Neural cell (in vitro differentiated cells): ENCODE data around the gene CDCP1. TPM values are rescaled to one million over a fixed set of nuclear protein-coding genes. Genes with fewer than 3 reads are reported as not detected.

ENCODE experiments used
- H2AFZ ChIP-seq: fragments of 200-600, 300-800 bp; sonication (generic), shearing (Covaris generic); 2 replicates; pipeline ENCODE4 v1.6.0; 2014; ENCODE audit warnings: low read depth, mild to moderate bottlenecking, antibody characterized with exemption, low read length, moderate library complexity
- H3F3A ChIP-seq: fragments of 200-600 bp; shearing (Covaris generic); 2 replicates; pipeline ENCODE4 v1.6.1; 2016; ENCODE audit warnings: mild to moderate bottlenecking, moderate library complexity, mixed read lengths, antibody characterized with exemption, low read length; ENCODE audit not compliant: insufficient read depth, poor library complexity, severe bottlenecking
- H3K27ac ChIP-seq: fragments of 200-600, 300-800 bp; sonication (generic), shearing (Covaris generic); 2 replicates; pipeline ENCODE4 v1.5.1; 2014; ENCODE audit warnings: mild to moderate bottlenecking, low read length, moderate library complexity
- H3K27me3 ChIP-seq: fragments of 300-800, 200-600 bp; sonication (generic), shearing (Covaris generic); 2 replicates; pipeline ENCODE4 v1.6.0; 2014; ENCODE audit warnings: mild to moderate bottlenecking, low read depth, low read length, moderate library complexity; ENCODE audit not compliant: insufficient read depth
- H3K36me3 ChIP-seq: fragments of 300-800, 200-600 bp; sonication (generic), shearing (Covaris generic); 2 replicates; pipeline ENCODE4 v1.5.1; 2014; ENCODE audit warnings: mild to moderate bottlenecking, antibody characterized with exemption, low read length, moderate library complexity; ENCODE audit not compliant: insufficient read depth
- H3K4me2 ChIP-seq: fragments of 300-800, 200-600 bp; sonication (generic), shearing (Covaris generic); 2 replicates; pipeline ENCODE4 v1.6.0; 2014; ENCODE audit warnings: mild to moderate bottlenecking, low read length
- H3K4me3 ChIP-seq: fragments of 300-800, 200-600 bp; sonication (generic), shearing (Covaris generic); 2 replicates; pipeline ENCODE4 v1.5.1; 2014; ENCODE audit warnings: mild to moderate bottlenecking, low read length, moderate library complexity
- H3K79me2 ChIP-seq: fragments of 200-600 bp; shearing (Covaris generic); replicated peaks from 2 replicates; pipeline ENCODE4 v1.6.0; 2014; ENCODE audit warnings: mild to moderate bottlenecking, low read length, moderate library complexity; ENCODE audit not compliant: insufficient read depth
- H3K9ac ChIP-seq: fragments of 300-800, 200-600 bp; sonication (generic), shearing (Covaris generic); 2 replicates; pipeline ENCODE4 v1.6.1; 2016; ENCODE audit warnings: mild to moderate bottlenecking, low read length, mixed read lengths
- H3K9me2 ChIP-seq: fragments of 200-600 bp; shearing (Covaris generic); 2 replicates; pipeline ENCODE4 v1.6.1; 2016; ENCODE audit warnings: mild to moderate bottlenecking, low read length, mixed read lengths; ENCODE audit not compliant: insufficient read depth
- H3K9me3 ChIP-seq: fragments of 200-600, 300-800 bp; sonication (generic), shearing (Covaris generic); 2 replicates; pipeline ENCODE4 v1.6.1; 2016; ENCODE audit warnings: mild to moderate bottlenecking, mixed run types, low read length, moderate library complexity, mixed read lengths
- H4K20me1 ChIP-seq: fragments of 200-600 bp; shearing (Covaris generic); 2 replicates; pipeline ENCODE4 v1.6.1; 2016; ENCODE audit warnings: mild to moderate bottlenecking, mixed run types; ENCODE audit not compliant: insufficient read depth
- EP300 ChIP-seq: fragments of 450-650 bp; conservative IDR thresholded peaks from 2 replicates; pipeline ENCODE4 v1.6.1; 2014; ENCODE audit warnings: antibody characterized with exemption, mild to moderate bottlenecking, moderate library complexity; ENCODE audit not compliant: poor library complexity, severe bottlenecking
- EZH2 ChIP-seq: fragments of 200-600, 300-800 bp; shearing (Covaris generic), sonication (generic); IDR thresholded peaks from 2 replicates; pipeline ENCODE4 v1.6.1; 2014; ENCODE audit warnings: antibody characterized with exemption, low read length, borderline replicate concordance, mild to moderate bottlenecking; ENCODE audit not compliant: insufficient read depth, poor library complexity, severe bottlenecking
- MXI1 ChIP-seq: fragments of 450-650 bp; conservative IDR thresholded peaks from 2 replicates; pipeline ENCODE4 v1.6.1; 2014; ENCODE audit warnings: antibody characterized with exemption, mild to moderate bottlenecking; ENCODE audit not compliant: poor library complexity, severe bottlenecking
- POLR2AphosphoS5 ChIP-seq: IDR thresholded peaks from 2 replicates; pipeline ENCODE4 v1.6.1; 2012
- RAD21 ChIP-seq: fragments of 450-650 bp; conservative IDR thresholded peaks from 2 replicates; pipeline ENCODE4 v1.6.1; 2014; ENCODE audit warnings: antibody characterized with exemption, mild to moderate bottlenecking, moderate library complexity
- SMC3 ChIP-seq: fragments of 450-650 bp; conservative IDR thresholded peaks from 2 replicates; pipeline ENCODE4 v1.6.1; 2014; ENCODE audit warnings: antibody characterized with exemption, mild to moderate bottlenecking, moderate library complexity; ENCODE audit not compliant: poor library complexity
- TAF1 ChIP-seq: IDR thresholded peaks from 2 replicates; pipeline ENCODE4 v1.6.1; 2012; ENCODE audit warnings: low read depth
- polyA plus RNA-seq: library from polyadenylated mRNA; depleted of rRNA; stranded (reverse); fragments of >200 nt; gene quantifications from 2 replicates; pipeline ENCODE4 v1.2.3, GENCODE V29; 2014
- TF ChIP-seq, protein P1 (sequence below): IDR thresholded peaks from 2 replicates; pipeline ENCODE4 v1.6.1; 2012; ENCODE audit warnings: borderline replicate concordance
- TF ChIP-seq, protein P2 (sequence below): fragments of 450-650 bp; IDR thresholded peaks from 2 replicates; pipeline ENCODE4 v1.5.1; 2014; ENCODE audit warnings: antibody characterized with exemption, mild to moderate bottlenecking, moderate library complexity; ENCODE audit not compliant: poor library complexity, severe bottlenecking

CDCP1 gene
- polyA plus RNA-seq, 1 donor from 2014 or later: not detected

DNA sequence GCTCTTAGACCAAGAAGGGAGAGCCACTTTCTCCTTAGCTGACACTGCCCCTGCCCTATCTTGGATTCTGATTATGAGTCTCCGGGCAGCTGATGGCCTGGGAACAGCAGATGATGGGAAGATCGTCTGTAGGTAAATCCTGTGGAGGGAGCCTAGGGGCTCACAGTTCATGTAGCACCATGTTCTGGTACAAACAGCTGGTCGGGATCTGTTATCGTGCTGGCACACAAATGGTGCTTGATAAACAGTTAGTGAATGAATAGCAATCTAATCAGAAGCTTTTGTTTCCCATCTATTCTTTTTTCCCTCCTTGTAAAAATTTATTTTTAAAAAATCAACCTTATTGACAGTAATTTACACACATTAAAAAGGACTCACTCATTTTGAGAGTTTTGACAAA, 26.8 kb downstream of the CDCP1 start:
- Histone ChIP-seq H3K27me3 (no peaks in the 10 kb centered on the region), H3K4me2 (no peak overlapping the region), H2AFZ (no peak overlapping the region), H3K36me3 (no peaks in the 10 kb centered on the region), H3K9me2 (no peaks in the 10 kb centered on the region), H3K9me3 (no peaks in the 10 kb centered on the region), H3F3A (no peaks in the 10 kb centered on the region), H3K79me2 (no peaks in the 10 kb centered on the region), H3K9ac (no peak overlapping the region), H4K20me1 (no peaks in the 10 kb centered on the region), H3K4me3 (no peak overlapping the region), H3K27ac (no peak overlapping the region)
- no peak for TF ChIP-seq SMC3
- TF ChIP-seq EP300: no peak
- TF ChIP-seq, protein P1, sequence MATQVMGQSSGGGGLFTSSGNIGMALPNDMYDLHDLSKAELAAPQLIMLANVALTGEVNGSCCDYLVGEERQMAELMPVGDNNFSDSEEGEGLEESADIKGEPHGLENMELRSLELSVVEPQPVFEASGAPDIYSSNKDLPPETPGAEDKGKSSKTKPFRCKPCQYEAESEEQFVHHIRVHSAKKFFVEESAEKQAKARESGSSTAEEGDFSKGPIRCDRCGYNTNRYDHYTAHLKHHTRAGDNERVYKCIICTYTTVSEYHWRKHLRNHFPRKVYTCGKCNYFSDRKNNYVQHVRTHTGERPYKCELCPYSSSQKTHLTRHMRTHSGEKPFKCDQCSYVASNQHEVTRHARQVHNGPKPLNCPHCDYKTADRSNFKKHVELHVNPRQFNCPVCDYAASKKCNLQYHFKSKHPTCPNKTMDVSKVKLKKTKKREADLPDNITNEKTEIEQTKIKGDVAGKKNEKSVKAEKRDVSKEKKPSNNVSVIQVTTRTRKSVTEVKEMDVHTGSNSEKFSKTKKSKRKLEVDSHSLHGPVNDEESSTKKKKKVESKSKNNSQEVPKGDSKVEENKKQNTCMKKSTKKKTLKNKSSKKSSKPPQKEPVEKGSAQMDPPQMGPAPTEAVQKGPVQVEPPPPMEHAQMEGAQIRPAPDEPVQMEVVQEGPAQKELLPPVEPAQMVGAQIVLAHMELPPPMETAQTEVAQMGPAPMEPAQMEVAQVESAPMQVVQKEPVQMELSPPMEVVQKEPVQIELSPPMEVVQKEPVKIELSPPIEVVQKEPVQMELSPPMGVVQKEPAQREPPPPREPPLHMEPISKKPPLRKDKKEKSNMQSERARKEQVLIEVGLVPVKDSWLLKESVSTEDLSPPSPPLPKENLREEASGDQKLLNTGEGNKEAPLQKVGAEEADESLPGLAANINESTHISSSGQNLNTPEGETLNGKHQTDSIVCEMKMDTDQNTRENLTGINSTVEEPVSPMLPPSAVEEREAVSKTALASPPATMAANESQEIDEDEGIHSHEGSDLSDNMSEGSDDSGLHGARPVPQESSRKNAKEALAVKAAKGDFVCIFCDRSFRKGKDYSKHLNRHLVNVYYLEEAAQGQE: no peak
- TF ChIP-seq MXI1: no peak
- no peak for TF ChIP-seq TAF1
- TF ChIP-seq RAD21: no peak
- TF ChIP-seq, protein P2, sequence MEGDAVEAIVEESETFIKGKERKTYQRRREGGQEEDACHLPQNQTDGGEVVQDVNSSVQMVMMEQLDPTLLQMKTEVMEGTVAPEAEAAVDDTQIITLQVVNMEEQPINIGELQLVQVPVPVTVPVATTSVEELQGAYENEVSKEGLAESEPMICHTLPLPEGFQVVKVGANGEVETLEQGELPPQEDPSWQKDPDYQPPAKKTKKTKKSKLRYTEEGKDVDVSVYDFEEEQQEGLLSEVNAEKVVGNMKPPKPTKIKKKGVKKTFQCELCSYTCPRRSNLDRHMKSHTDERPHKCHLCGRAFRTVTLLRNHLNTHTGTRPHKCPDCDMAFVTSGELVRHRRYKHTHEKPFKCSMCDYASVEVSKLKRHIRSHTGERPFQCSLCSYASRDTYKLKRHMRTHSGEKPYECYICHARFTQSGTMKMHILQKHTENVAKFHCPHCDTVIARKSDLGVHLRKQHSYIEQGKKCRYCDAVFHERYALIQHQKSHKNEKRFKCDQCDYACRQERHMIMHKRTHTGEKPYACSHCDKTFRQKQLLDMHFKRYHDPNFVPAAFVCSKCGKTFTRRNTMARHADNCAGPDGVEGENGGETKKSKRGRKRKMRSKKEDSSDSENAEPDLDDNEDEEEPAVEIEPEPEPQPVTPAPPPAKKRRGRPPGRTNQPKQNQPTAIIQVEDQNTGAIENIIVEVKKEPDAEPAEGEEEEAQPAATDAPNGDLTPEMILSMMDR: no peak
- no peak for TF ChIP-seq EZH2
- no peak for TF ChIP-seq POLR2AphosphoS5

DNA sequence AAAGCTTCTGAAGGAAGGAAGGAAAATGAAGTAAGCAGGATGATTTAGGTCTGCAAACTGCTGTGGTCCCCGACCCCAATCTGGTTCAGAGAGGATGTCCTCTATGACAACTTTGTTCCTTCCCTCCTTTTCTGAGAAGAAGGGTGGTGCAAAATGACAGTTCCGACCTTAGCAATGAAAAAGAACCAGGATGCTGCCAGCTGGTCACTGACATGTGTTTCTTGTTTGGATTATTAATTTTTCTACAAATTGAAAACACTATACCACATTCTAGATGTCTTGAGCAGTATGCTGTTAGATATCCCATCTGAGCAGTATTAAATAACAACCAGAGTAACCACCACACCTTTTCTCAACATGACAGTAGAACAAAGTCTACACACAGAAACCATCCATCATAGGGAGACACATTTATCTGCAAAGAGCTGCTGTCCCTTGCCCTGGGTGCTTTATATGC, 27.5 kb downstream of the CDCP1 start:
- Histone ChIP-seq H2AFZ (no peak overlapping the region), H3K36me3 (no peaks in the 10 kb centered on the region), H3K4me2 (no peak overlapping the region), H3K9ac (no peak overlapping the region), H3K27me3 (no peaks in the 10 kb centered on the region), H4K20me1 (no peaks in the 10 kb centered on the region), H3K9me3 (no peaks in the 10 kb centered on the region), H3K9me2 (no peaks in the 10 kb centered on the region), H3K4me3 (no peak overlapping the region), H3K79me2 (no peaks in the 10 kb centered on the region), H3K27ac (no peak overlapping the region), H3F3A (no peaks in the 10 kb centered on the region)
- TF ChIP-seq, protein P2: no peak
- no peak for TF ChIP-seq TAF1
- TF ChIP-seq EP300: no peak
